ENCODE results near the gene LRP1.

Gene LRP1

GRCh38 chr12:57129889-57130288 lies 1.6 kb downstream of the LRP1 start:
- no peak for TF ChIP-seq TOX (CRISPR knock-in tag; IDR thresholded peaks at IDR 0.05; ENCODE audit: borderline replicate concordance)
- no peak for TF ChIP-seq ZNF565 (CRISPR knock-in tag; conservative IDR thresholded peaks at IDR 0.05; ENCODE audit: low read depth)
- ATAC-seq = no peak

GRCh38 chr12:57130941-57131340 lies 2.7 kb downstream of the LRP1 start:
- TF ChIP-seq ARNTL (CRISPR knock-in tag; IDR thresholded peaks at IDR 0.05; ENCODE audit: borderline replicate concordance, low read depth) (no peak), SNAI2 (CRISPR knock-in tag; IDR thresholded peaks at IDR 0.05) (no peak)
- ATAC-seq = no peak

- ATAC-seq = no peak
- TF ChIP-seq, protein P1, sequence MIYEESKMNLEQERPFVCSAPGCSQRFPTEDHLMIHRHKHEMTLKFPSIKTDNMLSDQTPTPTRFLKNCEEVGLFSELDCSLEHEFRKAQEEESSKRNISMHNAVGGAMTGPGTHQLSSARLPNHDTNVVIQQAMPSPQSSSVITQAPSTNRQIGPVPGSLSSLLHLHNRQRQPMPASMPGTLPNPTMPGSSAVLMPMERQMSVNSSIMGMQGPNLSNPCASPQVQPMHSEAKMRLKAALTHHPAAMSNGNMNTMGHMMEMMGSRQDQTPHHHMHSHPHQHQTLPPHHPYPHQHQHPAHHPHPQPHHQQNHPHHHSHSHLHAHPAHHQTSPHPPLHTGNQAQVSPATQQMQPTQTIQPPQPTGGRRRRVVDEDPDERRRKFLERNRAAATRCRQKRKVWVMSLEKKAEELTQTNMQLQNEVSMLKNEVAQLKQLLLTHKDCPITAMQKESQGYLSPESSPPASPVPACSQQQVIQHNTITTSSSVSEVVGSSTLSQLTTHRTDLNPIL (CRISPR knock-in tag; IDR thresholded peaks at IDR 0.05; ENCODE audit: low read depth) = no peak
- no peak for TF ChIP-seq ARNTL (CRISPR knock-in tag; IDR thresholded peaks at IDR 0.05; ENCODE audit: borderline replicate concordance, low read depth)
- TF ChIP-seq PPARA (CRISPR knock-in tag; IDR thresholded peaks at IDR 0.05; ENCODE audit: borderline replicate concordance) = no peak
- no peak for TF ChIP-seq ESRRG (CRISPR knock-in tag; IDR thresholded peaks at IDR 0.05)
- TF ChIP-seq, protein P2, sequence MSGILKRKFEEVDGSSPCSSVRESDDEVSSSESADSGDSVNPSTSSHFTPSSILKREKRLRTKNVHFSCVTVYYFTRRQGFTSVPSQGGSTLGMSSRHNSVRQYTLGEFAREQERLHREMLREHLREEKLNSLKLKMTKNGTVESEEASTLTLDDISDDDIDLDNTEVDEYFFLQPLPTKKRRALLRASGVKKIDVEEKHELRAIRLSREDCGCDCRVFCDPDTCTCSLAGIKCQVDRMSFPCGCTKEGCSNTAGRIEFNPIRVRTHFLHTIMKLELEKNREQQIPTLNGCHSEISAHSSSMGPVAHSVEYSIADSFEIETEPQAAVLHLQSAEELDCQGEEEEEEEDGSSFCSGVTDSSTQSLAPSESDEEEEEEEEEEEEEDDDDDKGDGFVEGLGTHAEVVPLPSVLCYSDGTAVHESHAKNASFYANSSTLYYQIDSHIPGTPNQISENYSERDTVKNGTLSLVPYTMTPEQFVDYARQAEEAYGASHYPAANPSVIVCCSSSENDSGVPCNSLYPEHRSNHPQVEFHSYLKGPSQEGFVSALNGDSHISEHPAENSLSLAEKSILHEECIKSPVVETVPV (CRISPR knock-in tag; IDR thresholded peaks at IDR 0.05) = no peak
- no peak for TF ChIP-seq ZNF8 (CRISPR knock-in tag; IDR thresholded peaks at IDR 0.05)
- TF ChIP-seq GLIS3 (CRISPR knock-in tag; IDR thresholded peaks at IDR 0.05) = no peak
- TF ChIP-seq RARB (CRISPR knock-in tag; IDR thresholded peaks at IDR 0.05) = no peak
- TF ChIP-seq POU6F1 (CRISPR knock-in tag; IDR thresholded peaks at IDR 0.05; ENCODE audit: borderline replicate concordance, low read depth) = no peak
- no peak for TF ChIP-seq ZFP3 (CRISPR knock-in tag; IDR thresholded peaks at IDR 0.05)
- no peak for TF ChIP-seq TCF4 (CRISPR knock-in tag; IDR thresholded peaks at IDR 0.05; ENCODE audit: borderline replicate concordance)
- no peak for TF ChIP-seq ZNF565 (CRISPR knock-in tag; conservative IDR thresholded peaks at IDR 0.05; ENCODE audit: low read depth)
- no peak for TF ChIP-seq ISL1 (CRISPR knock-in tag; IDR thresholded peaks at IDR 0.05)
- TF ChIP-seq ZNF70 (CRISPR knock-in tag; IDR thresholded peaks at IDR 0.05) = no peak
Measured at GRCh38 chr12:57131896-57132744, 3.8 kb downstream of the LRP1 start.

GRCh38 chr12:57133013-57133569 lies 4.8 kb downstream of the LRP1 start:
- TF ChIP-seq ZNF8 (CRISPR knock-in tag; IDR thresholded peaks at IDR 0.05) = no peak
- TF ChIP-seq ZFP3 (CRISPR knock-in tag; IDR thresholded peaks at IDR 0.05) = no peak
- TF ChIP-seq, protein P3, sequence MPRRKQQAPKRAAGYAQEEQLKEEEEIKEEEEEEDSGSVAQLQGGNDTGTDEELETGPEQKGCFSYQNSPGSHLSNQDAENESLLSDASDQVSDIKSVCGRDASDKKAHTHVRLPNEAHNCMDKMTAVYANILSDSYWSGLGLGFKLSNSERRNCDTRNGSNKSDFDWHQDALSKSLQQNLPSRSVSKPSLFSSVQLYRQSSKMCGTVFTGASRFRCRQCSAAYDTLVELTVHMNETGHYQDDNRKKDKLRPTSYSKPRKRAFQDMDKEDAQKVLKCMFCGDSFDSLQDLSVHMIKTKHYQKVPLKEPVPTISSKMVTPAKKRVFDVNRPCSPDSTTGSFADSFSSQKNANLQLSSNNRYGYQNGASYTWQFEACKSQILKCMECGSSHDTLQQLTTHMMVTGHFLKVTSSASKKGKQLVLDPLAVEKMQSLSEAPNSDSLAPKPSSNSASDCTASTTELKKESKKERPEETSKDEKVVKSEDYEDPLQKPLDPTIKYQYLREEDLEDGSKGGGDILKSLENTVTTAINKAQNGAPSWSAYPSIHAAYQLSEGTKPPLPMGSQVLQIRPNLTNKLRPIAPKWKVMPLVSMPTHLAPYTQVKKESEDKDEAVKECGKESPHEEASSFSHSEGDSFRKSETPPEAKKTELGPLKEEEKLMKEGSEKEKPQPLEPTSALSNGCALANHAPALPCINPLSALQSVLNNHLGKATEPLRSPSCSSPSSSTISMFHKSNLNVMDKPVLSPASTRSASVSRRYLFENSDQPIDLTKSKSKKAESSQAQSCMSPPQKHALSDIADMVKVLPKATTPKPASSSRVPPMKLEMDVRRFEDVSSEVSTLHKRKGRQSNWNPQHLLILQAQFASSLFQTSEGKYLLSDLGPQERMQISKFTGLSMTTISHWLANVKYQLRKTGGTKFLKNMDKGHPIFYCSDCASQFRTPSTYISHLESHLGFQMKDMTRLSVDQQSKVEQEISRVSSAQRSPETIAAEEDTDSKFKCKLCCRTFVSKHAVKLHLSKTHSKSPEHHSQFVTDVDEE (CRISPR knock-in tag; IDR thresholded peaks at IDR 0.05) = no peak
- no peak for TF ChIP-seq ARNTL (CRISPR knock-in tag; IDR thresholded peaks at IDR 0.05; ENCODE audit: borderline replicate concordance, low read depth)
- TF ChIP-seq PATZ1 (CRISPR knock-in tag; IDR thresholded peaks at IDR 0.05; ENCODE audit: borderline replicate concordance) = no peak
- TF ChIP-seq SNAI2 (CRISPR knock-in tag; IDR thresholded peaks at IDR 0.05) = no peak
- no peak for TF ChIP-seq RARB (CRISPR knock-in tag; IDR thresholded peaks at IDR 0.05)
- no peak for TF ChIP-seq POU6F1 (CRISPR knock-in tag; IDR thresholded peaks at IDR 0.05; ENCODE audit: borderline replicate concordance, low read depth)
- no peak for TF ChIP-seq OSR1 (CRISPR knock-in tag; IDR thresholded peaks at IDR 0.05)
- TF ChIP-seq TOX (CRISPR knock-in tag; IDR thresholded peaks at IDR 0.05; ENCODE audit: borderline replicate concordance) = no peak
- no peak for TF ChIP-seq ISL1 (CRISPR knock-in tag; IDR thresholded peaks at IDR 0.05)
- TF ChIP-seq BACH2 (CRISPR knock-in tag; IDR thresholded peaks at IDR 0.05; ENCODE audit: borderline replicate concordance) = no peak
- no peak for TF ChIP-seq ZNF565 (CRISPR knock-in tag; conservative IDR thresholded peaks at IDR 0.05; ENCODE audit: low read depth)
- ATAC-seq = peak; percentile 7; the same call in 1 of the 3 replicates
